Colonic mucosa (tissue), 4 donors: ENCODE results near the gene TMA7. TPM values are rescaled to one million over a fixed set of nuclear protein-coding genes. Genes with fewer than 3 reads are reported as not detected.

Experiments
- DNase-seq: peaks from one replicate; pipeline ENCODE4 v3.0.0-alpha.2; 2020
- H3K27ac ChIP-seq: fragments of 200-600 bp; one replicate; pipeline ENCODE4 v1.8.0; 2021
- H3K27me3 ChIP-seq: fragments of 200-600 bp; one replicate; pipeline ENCODE4 v1.8.0; 2021
- H3K36me3 ChIP-seq: fragments of 200-600 bp; one replicate; pipeline ENCODE4 v1.8.0; 2021
- H3K4me1 ChIP-seq: fragments of 200-600 bp; one replicate; pipeline ENCODE4 v1.8.0; 2021; ENCODE audit warnings: mild to moderate bottlenecking
- H3K4me3 ChIP-seq: fragments of 200-600 bp; one replicate; pipeline ENCODE4 v1.8.0; 2021
- H3K9ac ChIP-seq, 2 donors: one replicate each; pipeline ENCODE4 v1.7.0; 2013; ENCODE audit warnings: control low read depth in 2 of 2, low read depth in 2 of 2, low read length in 2 of 2
- H3K9me3 ChIP-seq: fragments of 200-600 bp; one replicate; pipeline ENCODE4 v1.8.0; 2021
- intact Hi-C: fragments of 100-400 bp; cut with DNase I; formaldehyde crosslinking; loops from one replicate; pipeline ENCODE4 v1.14.1; 2022
- total RNA-seq, 2 donors: library from RNA; stranded (reverse); fragmentation: NEBNext Ultra II Directional in 1 of 2; extraction: Animal tissue kit (Norgen Biotek cat#: 25700) in 1 of 2; gene quantifications; one replicate each; pipeline ENCODE4 v1.2.1, GENCODE V29; 2021
- TF ChIP-seq, protein P1 (sequence below): fragments of 200-600 bp; IDR thresholded peaks from one replicate; pipeline ENCODE4 v1.8.0; 2022; ENCODE audit warnings: antibody characterized with exemption, mild to moderate bottlenecking
- donor health status: healthy.
- donor health status: DM: no; HTN: no; CAD: no.
- donor health status: DM: no; HTN: no; CAD: no.

Gene TMA7
- total RNA-seq, 2 donors from 2014 or later, result 185 to 259 TPM

- Histone ChIP-seq H3K27ac (no peak overlapping the region), H3K9me3 (no peaks in the 10 kb centered on the region), H3K4me1 (no peaks in the 10 kb centered on the region), H3K27me3 (no peaks in the 10 kb centered on the region), H3K9ac (no peak overlapping the region), H3K36me3 (no peaks in the 10 kb centered on the region), H3K4me3 (no peak overlapping the region)
- TF ChIP-seq, protein P1, sequence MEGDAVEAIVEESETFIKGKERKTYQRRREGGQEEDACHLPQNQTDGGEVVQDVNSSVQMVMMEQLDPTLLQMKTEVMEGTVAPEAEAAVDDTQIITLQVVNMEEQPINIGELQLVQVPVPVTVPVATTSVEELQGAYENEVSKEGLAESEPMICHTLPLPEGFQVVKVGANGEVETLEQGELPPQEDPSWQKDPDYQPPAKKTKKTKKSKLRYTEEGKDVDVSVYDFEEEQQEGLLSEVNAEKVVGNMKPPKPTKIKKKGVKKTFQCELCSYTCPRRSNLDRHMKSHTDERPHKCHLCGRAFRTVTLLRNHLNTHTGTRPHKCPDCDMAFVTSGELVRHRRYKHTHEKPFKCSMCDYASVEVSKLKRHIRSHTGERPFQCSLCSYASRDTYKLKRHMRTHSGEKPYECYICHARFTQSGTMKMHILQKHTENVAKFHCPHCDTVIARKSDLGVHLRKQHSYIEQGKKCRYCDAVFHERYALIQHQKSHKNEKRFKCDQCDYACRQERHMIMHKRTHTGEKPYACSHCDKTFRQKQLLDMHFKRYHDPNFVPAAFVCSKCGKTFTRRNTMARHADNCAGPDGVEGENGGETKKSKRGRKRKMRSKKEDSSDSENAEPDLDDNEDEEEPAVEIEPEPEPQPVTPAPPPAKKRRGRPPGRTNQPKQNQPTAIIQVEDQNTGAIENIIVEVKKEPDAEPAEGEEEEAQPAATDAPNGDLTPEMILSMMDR, result no peak
- DNase-seq, result no peak
- intact Hi-C loops, result no loop called here
Observed at GRCh38 chr3:48493203-48493501, 53.1 kb downstream of the TMA7 start.

Other genes starting within 250 kb of the TMA7 start
- not detected for gene CAMP, start 216.8 kb upstream of the TMA7 start, total RNA-seq
- 10 to 100 TPM in 1 of 2 donors, 1 to 10 TPM in 1; 5.2 to 11.2 TPM for gene ZNF589, start 199.2 kb upstream of the TMA7 start, total RNA-seq
- gene NME6, start 138.9 kb upstream of the TMA7 start, total RNA-seq, result 10 to 100 TPM; 23.1 to 34.9 TPM
- not detected for gene SPINK8, start 106.6 kb upstream of the TMA7 start, total RNA-seq
- gene FBXW12, start 68.0 kb upstream of the TMA7 start, total RNA-seq, result not detected
- 100 to 1,000 TPM in 1 of 2 donors, 10 to 100 TPM in 1; 70.6 to 131 TPM for gene PLXNB1, start 10.2 kb upstream of the TMA7 start, total RNA-seq
- gene CCDC51, start 138 bp upstream of the TMA7 start, total RNA-seq, result 10 to 100 TPM; 11.8 to 21.5 TPM
- gene ATRIP, start 6.5 kb downstream of the TMA7 start, total RNA-seq, result 1 to 10 TPM; 3.2 to 8.6 TPM
- 100 to 1,000 TPM; 115 to 123 TPM for gene SHISA5, start 63.9 kb downstream of the TMA7 start, total RNA-seq
- gene PFKFB4, start 116.5 kb downstream of the TMA7 start, total RNA-seq, result 10 to 100 TPM in 1 of 2 donors, 1 to 10 TPM in 1; 8.1 to 51.0 TPM
- gene UCN2, start 123.5 kb downstream of the TMA7 start, total RNA-seq, result not detected
- gene COL7A1, start 155.1 kb downstream of the TMA7 start, total RNA-seq, result 1 to 10 TPM; 3.8 to 5.1 TPM
- 100 to 1,000 TPM; 682 to 753 TPM for gene UQCRC1, start 169.4 kb downstream of the TMA7 start, total RNA-seq
- gene TMEM89, start 181.5 kb downstream of the TMA7 start, total RNA-seq, result under 1 TPM in 1 of 2 donors, not detected in 1; 0.42 TPM
- 100 to 1,000 TPM in 1 of 2 donors, 10 to 100 TPM in 1; 94.9 to 112 TPM for gene SLC26A6, start 195.2 kb downstream of the TMA7 start, total RNA-seq
- gene CELSR3, start 222.6 kb downstream of the TMA7 start, total RNA-seq, result 1 to 10 TPM; 1.3 to 2.0 TPM
- 10 to 100 TPM; 24.3 to 29.7 TPM for gene NCKIPSD, start 245.7 kb downstream of the TMA7 start, total RNA-seq